ENCODE measurements around the gene BANP. TPM values are rescaled to one million over a fixed set of nuclear protein-coding genes. Genes with fewer than 3 reads are reported as not detected.
"Not testable (repeated sequence)": the region's sequence is repeated elsewhere in the genome, so short reads cannot be mapped to it uniquely, and the experiment has no call there.

Gene BANP
- total RNA-seq, 1 donor from 2014 or later: 29.7 TPM

- Histone ChIP-seq H3K36me3 (no peaks in the 10 kb centered on the region), H3K9me3 (no peaks in the 10 kb centered on the region), H3K27ac (no peak overlapping the region), H3K27me3 (ENCODE audit: low read depth) (peaks cover 5% of the 10 kb centered on the region), H3K4me1 (no peaks in the 10 kb centered on the region), H3K4me3 (no peak overlapping the region)
- ATAC-seq: peak; percentile 39 to 60
- DNase-seq: peak; percentile 84
- intact Hi-C loops (cut with DNase I): no loop called here
- no peak for TF ChIP-seq CTCF (IDR thresholded peaks at IDR 0.05)
These were observed 24.7 kb upstream of the BANP start for GRCh38 chr16:87926246-87927194.

- no peaks in the 10 kb centered on the region for H3K9me3 ChIP-seq
- no peak for DNase-seq
- H3K27ac ChIP-seq: no peak overlapping the region
- no peak for ATAC-seq
- no peak for TF ChIP-seq CTCF (IDR thresholded peaks at IDR 0.05)
- peaks cover 5% of the 10 kb centered on the region for H3K27me3 ChIP-seq (ENCODE audit: low read depth)
- no peak overlapping the region for H3K4me3 ChIP-seq
- intact Hi-C loops (cut with DNase I): no loop called here
- H3K4me1 ChIP-seq: no peaks in the 10 kb centered on the region
- H3K36me3 ChIP-seq: no peaks in the 10 kb centered on the region
These were observed 24.1 kb upstream of the BANP start for GRCh38 chr16:87927195-87927562.

GRCh38 chr16:87929986-87930385 is 21.2 kb upstream of the BANP start:
- no peak for ATAC-seq
- Histone ChIP-seq H3K36me3 (no peaks in the 10 kb centered on the region), H3K9me3 (no peaks in the 10 kb centered on the region), H3K4me3 (no peak overlapping the region), H3K4me1 (no peaks in the 10 kb centered on the region), H3K27me3 (ENCODE audit: low read depth) (peaks cover 5% of the 10 kb centered on the region), H3K27ac (no peak overlapping the region)
- no peak for TF ChIP-seq CTCF (IDR thresholded peaks at IDR 0.05)
- no peak for DNase-seq
- intact Hi-C loops (cut with DNase I): no loop called here

GRCh38 chr16:87930456-87930855 is 20.8 kb upstream of the BANP start:
- no peak for DNase-seq
- no peak overlapping the region for H3K27ac ChIP-seq
- no peak overlapping the region for H3K4me3 ChIP-seq
- no peak for TF ChIP-seq CTCF (IDR thresholded peaks at IDR 0.05)
- no peaks in the 10 kb centered on the region for H3K36me3 ChIP-seq
- intact Hi-C loops (cut with DNase I): no loop called here
- no peaks in the 10 kb centered on the region for H3K9me3 ChIP-seq
- H3K27me3 ChIP-seq (ENCODE audit: low read depth): peaks cover 5% of the 10 kb centered on the region
- ATAC-seq: peak in 1 of 2 donors; percentile 31
- H3K4me1 ChIP-seq: no peaks in the 10 kb centered on the region

- Histone ChIP-seq H3K4me3 (no peak overlapping the region), H3K27ac (no peak overlapping the region), H3K27me3 (ENCODE audit: low read depth) (peaks cover 5% of the 10 kb centered on the region), H3K36me3 (no peaks in the 10 kb centered on the region), H3K4me1 (no peaks in the 10 kb centered on the region), H3K9me3 (no peaks in the 10 kb centered on the region)
- TF ChIP-seq CTCF (IDR thresholded peaks at IDR 0.05): no peak
- intact Hi-C loops (cut with DNase I): no loop called here
- ATAC-seq (no peak), DNase-seq (no peak)
These were observed 19.7 kb upstream of the BANP start for GRCh38 chr16:87931504-87931903.

GRCh38 chr16:87932475-87933139 is 18.6 kb upstream of the BANP start:
- H3K4me3 ChIP-seq; H3K27me3 ChIP-seq (ENCODE audit: low read depth); DNase-seq; H3K4me1 ChIP-seq; intact Hi-C loops (cut with DNase I); H3K27ac ChIP-seq; ATAC-seq; H3K9me3 ChIP-seq; H3K36me3 ChIP-seq: not testable (repeated sequence)

Data from lower lobe of right lung (tissue), 2 donors.